CD14-positive monocyte (primary cell): ENCODE results near the gene VIP. TPM values are rescaled to one million over a fixed set of nuclear protein-coding genes. Genes with fewer than 3 reads are reported as not detected.

Source experiments
- DNase-seq, 3 donors: peaks; one replicate each; pipeline ENCODE4 v3.0.0-alpha.2; 2011 to 2022
- H2AFZ ChIP-seq: 2 replicates; pipeline ENCODE4 v1.6.0; 2012; ENCODE audit warnings: mild to moderate bottlenecking, low read depth, low read length, inconsistent platforms; ENCODE audit not compliant: insufficient read depth, poor library complexity, severe bottlenecking
- H3K27ac ChIP-seq, 2 donors: 1 replicate in 1 of 2; 2 replicates in 1 of 2; pipeline ENCODE4 v1.5.1; 2012 to 2013; ENCODE audit warnings: low read length in 2 of 2, control low read depth in 1 of 2, inconsistent platforms in 1 of 2, low read depth in 1 of 2, mild to moderate bottlenecking in 1 of 2
- H3K27me3 ChIP-seq, 2 donors: one replicate each; pipeline versions ENCODE4 v1.6.0 to v1.6.1; 2011 to 2013; ENCODE audit warnings: low read length in 2 of 2; ENCODE audit not compliant: control insufficient read depth in 2 of 2, insufficient read depth in 2 of 2
- H3K36me3 ChIP-seq, 2 donors: replicated peaks in 1 of 2; 1 replicate in 1 of 2; 2 replicates in 1 of 2; pipeline versions ENCODE4 v1.5.1 to v1.6.1; 2012 to 2013; ENCODE audit warnings: low read length in 2 of 2, control low read depth in 1 of 2, inconsistent platforms in 1 of 2, mild to moderate bottlenecking in 1 of 2; ENCODE audit not compliant: insufficient read depth in 2 of 2, control insufficient read depth in 1 of 2
- H3K4me1 ChIP-seq, 2 donors: 1 replicate in 1 of 2; 2 replicates in 1 of 2; pipeline versions ENCODE4 v1.5.1 to v1.6.1; 2012 to 2013; ENCODE audit warnings: low read length in 2 of 2, control low read depth in 1 of 2, inconsistent platforms in 1 of 2, mild to moderate bottlenecking in 1 of 2, moderate library complexity in 1 of 2; ENCODE audit not compliant: insufficient read depth in 2 of 2, control insufficient read depth in 1 of 2
- H3K4me2 ChIP-seq: replicated peaks from 2 replicates; pipeline ENCODE3; 2012; ENCODE audit warnings: low read length, moderate library complexity, mild to moderate bottlenecking; ENCODE audit not compliant: poor library complexity, severe bottlenecking; ENCODE audit errors: extremely low read depth
- H3K4me3 ChIP-seq, 3 experiments: fragments of 200-600 bp in 1 of 3; sonication (generic) in 1 of 3; replicated peaks in 1 of 3; 1 replicate in 2 of 3; 2 replicates in 1 of 3; pipeline ENCODE4 v1.5.1; 2011 to 2013; ENCODE audit warnings: low read length in 3 of 3, mild to moderate bottlenecking in 3 of 3, control low read depth in 2 of 3, low read depth in 2 of 3, inconsistent platforms in 1 of 3, moderate library complexity in 1 of 3
- H3K79me2 ChIP-seq: 2 replicates; pipeline ENCODE4 v1.6.0; 2012; ENCODE audit warnings: mild to moderate bottlenecking, control low read depth, inconsistent platforms, low read length, moderate library complexity; ENCODE audit not compliant: insufficient read depth
- H3K9ac ChIP-seq: 2 replicates; pipeline ENCODE4 v1.6.0; 2017; ENCODE audit warnings: low read length, mild to moderate bottlenecking; ENCODE audit not compliant: insufficient read depth, poor library complexity, severe bottlenecking
- H3K9me3 ChIP-seq, 2 donors: replicated peaks in 1 of 2; 1 replicate in 1 of 2; 2 replicates in 1 of 2; pipeline versions ENCODE4 v1.5.1 to v1.6.1; 2012 to 2013; ENCODE audit warnings: low read length in 2 of 2, control low read depth in 1 of 2; ENCODE audit not compliant: control insufficient read depth in 1 of 2, insufficient read depth in 1 of 2
- H4K20me1 ChIP-seq: 2 replicates; pipeline ENCODE4 v1.6.0; 2012; ENCODE audit warnings: mild to moderate bottlenecking, low read length, control low read depth, moderate library complexity; ENCODE audit not compliant: insufficient read depth
- H3K27ac Mint-ChIP-seq, 7 donors: one replicate each; pipeline ENCODE4 v1.8.0; 2020; ENCODE audit warnings: mild to moderate bottlenecking in 7 of 7, mixed read lengths in 7 of 7, moderate library complexity in 6 of 7, inconsistent platforms in 2 of 7
- H3K27me3 Mint-ChIP-seq, 3 donors: one replicate each; pipeline ENCODE4 v1.8.0; 2021 to 2022; ENCODE audit warnings: low read depth in 3 of 3, mild to moderate bottlenecking in 3 of 3, mixed read lengths in 3 of 3, moderate library complexity in 3 of 3, inconsistent platforms in 1 of 3
- H3K36me3 Mint-ChIP-seq, 2 donors: one replicate each; pipeline ENCODE4 v1.8.0; 2020; ENCODE audit warnings: mixed read lengths in 2 of 2, inconsistent platforms in 1 of 2, mild to moderate bottlenecking in 1 of 2
- H3K4me1 Mint-ChIP-seq: one replicate; pipeline ENCODE4 v1.8.0; 2020; ENCODE audit warnings: mild to moderate bottlenecking, mixed read lengths
- H3K4me3 Mint-ChIP-seq, 2 donors: one replicate each; pipeline ENCODE4 v1.8.0; 2020; ENCODE audit warnings: mild to moderate bottlenecking in 2 of 2, mixed read lengths in 2 of 2, moderate library complexity in 1 of 2
- H3K9me3 Mint-ChIP-seq, 7 donors: one replicate each; pipeline ENCODE4 v1.8.0; 2020 to 2022; ENCODE audit warnings: mixed read lengths in 7 of 7, mild to moderate bottlenecking in 6 of 7, moderate library complexity in 6 of 7, inconsistent platforms in 2 of 7
- WGBS: methylation state at CpG from one replicate; pipeline ENCODE4 v1.1.5; 2013; ENCODE audit warnings: missing lambda C conversion rate; ENCODE audit not compliant: insufficient coverage; 5-methylcytosine and 5-hydroxymethylcytosine counted together
- intact Hi-C, 2 donors: fragments of 100-400 bp; cut with micrococcal nuclease; formaldehyde crosslinking; loops; one replicate each; pipeline versions ENCODE4 v1.15.0 to v1.15.1; 2023
- polyA plus RNA-seq, 3 donors: library from polyadenylated mRNA; depleted of rRNA in 1 of 3; unstranded in 2 of 3; stranded (reverse) in 1 of 3; fragments of 300-500 nt in 2 of 3; fragments of >200 nt in 1 of 3; fragmentation: Illumina TruSeq in 2 of 3; gene quantifications; 1 replicate in 2 of 3; 2 replicates in 1 of 3; pipeline ENCODE4 v1.2.3, GENCODE V29; 2012 to 2021
- TF ChIP-seq, protein P1 (sequence below): fragments of 200-600 bp; IDR thresholded peaks from one replicate; pipeline ENCODE4 v1.8.0; 2022; ENCODE audit warnings: antibody characterized with exemption, mild to moderate bottlenecking

Gene VIP
- polyA plus RNA-seq, 3 donors, result not detected

DNA sequence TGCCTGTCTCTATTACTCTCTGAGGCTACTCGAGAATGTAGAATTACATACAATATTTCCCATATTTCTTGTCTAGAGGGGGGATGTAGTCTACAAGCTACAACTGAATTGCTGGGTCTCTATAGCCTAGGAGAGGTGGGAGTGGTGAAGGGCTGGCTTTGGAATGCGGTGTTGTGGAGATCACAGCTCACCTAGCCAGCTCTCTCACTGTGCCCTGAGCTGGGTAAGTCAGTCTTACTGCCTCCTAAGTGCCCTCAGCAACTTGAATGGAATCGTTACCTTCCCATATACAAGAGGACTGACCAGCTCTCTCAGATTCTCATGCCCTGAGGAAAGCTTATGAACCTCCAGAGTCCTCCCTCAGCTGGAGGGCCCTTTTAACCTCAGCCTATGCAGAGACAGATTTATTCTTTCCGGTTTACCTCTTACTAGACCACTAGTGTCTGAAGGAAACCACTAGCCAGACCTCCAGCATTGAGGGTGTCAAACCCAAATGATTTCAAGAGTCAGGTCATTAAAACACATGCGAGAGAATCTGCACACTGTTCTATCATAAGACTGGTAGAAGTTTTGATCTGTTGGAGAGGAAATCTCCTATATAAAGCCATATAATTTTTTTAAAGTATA, 20.6 kb downstream of the VIP start:
- no peaks in the 10 kb centered on the region for H3K36me3 Mint-ChIP-seq
- intact Hi-C loops, result no loop called here

DNA sequence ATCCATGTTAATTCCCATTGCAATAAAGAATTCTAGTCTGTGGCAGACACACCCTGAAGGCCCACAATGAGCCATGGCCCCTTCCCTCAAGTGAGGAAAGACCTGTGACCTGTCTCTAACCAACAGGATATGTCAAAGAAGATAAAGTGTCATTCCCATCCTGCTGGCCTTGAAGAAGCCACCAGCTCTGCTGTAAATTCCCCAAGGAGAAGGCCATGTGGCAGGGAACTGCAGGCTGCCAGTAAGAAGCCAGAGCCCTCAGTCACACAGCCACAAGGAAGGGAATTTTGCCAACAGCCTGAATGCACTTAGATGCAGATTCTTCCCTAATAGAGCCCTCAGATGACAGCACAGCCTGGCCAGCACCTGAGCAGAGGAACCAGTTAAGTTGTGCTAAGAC, 24.8 kb downstream of the VIP start:
- Mint-ChIP-seq H3K4me3 (no peak overlapping the region), H3K9me3 (peaks cover 0 to 3% (median 1%) of the 10 kb centered on the region in 7 donors)
- TF ChIP-seq, protein P1, sequence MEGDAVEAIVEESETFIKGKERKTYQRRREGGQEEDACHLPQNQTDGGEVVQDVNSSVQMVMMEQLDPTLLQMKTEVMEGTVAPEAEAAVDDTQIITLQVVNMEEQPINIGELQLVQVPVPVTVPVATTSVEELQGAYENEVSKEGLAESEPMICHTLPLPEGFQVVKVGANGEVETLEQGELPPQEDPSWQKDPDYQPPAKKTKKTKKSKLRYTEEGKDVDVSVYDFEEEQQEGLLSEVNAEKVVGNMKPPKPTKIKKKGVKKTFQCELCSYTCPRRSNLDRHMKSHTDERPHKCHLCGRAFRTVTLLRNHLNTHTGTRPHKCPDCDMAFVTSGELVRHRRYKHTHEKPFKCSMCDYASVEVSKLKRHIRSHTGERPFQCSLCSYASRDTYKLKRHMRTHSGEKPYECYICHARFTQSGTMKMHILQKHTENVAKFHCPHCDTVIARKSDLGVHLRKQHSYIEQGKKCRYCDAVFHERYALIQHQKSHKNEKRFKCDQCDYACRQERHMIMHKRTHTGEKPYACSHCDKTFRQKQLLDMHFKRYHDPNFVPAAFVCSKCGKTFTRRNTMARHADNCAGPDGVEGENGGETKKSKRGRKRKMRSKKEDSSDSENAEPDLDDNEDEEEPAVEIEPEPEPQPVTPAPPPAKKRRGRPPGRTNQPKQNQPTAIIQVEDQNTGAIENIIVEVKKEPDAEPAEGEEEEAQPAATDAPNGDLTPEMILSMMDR, result no peak

More for the DNA sequence above, 20.6 kb downstream of the VIP start:
- no peak overlapping the region for H2AFZ ChIP-seq
- H3K27ac ChIP-seq, result no peak overlapping the region
- no peaks in the 10 kb centered on the region for H3K79me2 ChIP-seq
- peaks cover 0 to 1% (median 0%) of the 10 kb centered on the region in 3 donors for H3K27me3 Mint-ChIP-seq
- no peaks in the 10 kb centered on the region for H3K36me3 ChIP-seq
- H3K4me2 ChIP-seq, result no peak overlapping the region
- peak overlapping the region in 2 of 7 donors; percentile 18 to 50 for H3K27ac Mint-ChIP-seq
- H3K4me3 ChIP-seq, result no peak overlapping the region
- DNase-seq, result no peak
- no peak overlapping the region for H3K9ac ChIP-seq
- TF ChIP-seq, protein P1, result no peak
- no peaks in the 10 kb centered on the region for H3K4me1 ChIP-seq
- H3K27me3 ChIP-seq, result no peaks in the 10 kb centered on the region
- H3K4me3 Mint-ChIP-seq, result no peak overlapping the region
- 65% methylated on average over 2 of the region's 5 CpGs for WGBS
- no peaks in the 10 kb centered on the region for H3K4me1 Mint-ChIP-seq
- H3K9me3 Mint-ChIP-seq, result no peaks in the 10 kb centered on the region
- no peaks in the 10 kb centered on the region for H4K20me1 ChIP-seq
- no peaks in the 10 kb centered on the region for H3K9me3 ChIP-seq

More for the DNA sequence above, 24.8 kb downstream of the VIP start:
- H3K4me2 ChIP-seq, result no peak overlapping the region
- Mint-ChIP-seq H3K36me3 (no peaks in the 10 kb centered on the region), H3K27me3 (peaks cover 0 to 2% (median 0%) of the 10 kb centered on the region in 3 donors), H3K4me1 (no peaks in the 10 kb centered on the region), H3K27ac (no peak overlapping the region)
- H4K20me1 ChIP-seq, result no peaks in the 10 kb centered on the region
- no peak overlapping the region for H3K9ac ChIP-seq
- H3K4me1 ChIP-seq, result no peaks in the 10 kb centered on the region
- DNase-seq, result no peak
- intact Hi-C loops, result no loop called here
- H3K27me3 ChIP-seq, result no peaks in the 10 kb centered on the region
- no peaks in the 10 kb centered on the region for H3K79me2 ChIP-seq
- H2AFZ ChIP-seq, result no peak overlapping the region
- H3K36me3 ChIP-seq, result no peaks in the 10 kb centered on the region
- H3K27ac ChIP-seq, result no peak overlapping the region
- no peaks in the 10 kb centered on the region for H3K9me3 ChIP-seq
- no peak overlapping the region for H3K4me3 ChIP-seq
